ENCODE measurements around the gene MSI2.

The MSI2 gene

GRCh38 chr17:57595947-57596695 lies 339.8 kb downstream of the MSI2 start:
- intact Hi-C loops (cut with DNase I): loop anchor here (5.0 kb wide), 1 partner anchor 76 kb away; no protein-coding TSS in a partner anchor
- DNase-seq: peak in 1 of 42 donors; percentile 41

GRCh38 chr17:57597101-57597500 lies 340.8 kb downstream of the MSI2 start:
- no peak for DNase-seq
- intact Hi-C loops (cut with DNase I): loop anchor here (5.0 kb wide), 1 partner anchor 75 kb away; no protein-coding TSS in a partner anchor

DNA sequence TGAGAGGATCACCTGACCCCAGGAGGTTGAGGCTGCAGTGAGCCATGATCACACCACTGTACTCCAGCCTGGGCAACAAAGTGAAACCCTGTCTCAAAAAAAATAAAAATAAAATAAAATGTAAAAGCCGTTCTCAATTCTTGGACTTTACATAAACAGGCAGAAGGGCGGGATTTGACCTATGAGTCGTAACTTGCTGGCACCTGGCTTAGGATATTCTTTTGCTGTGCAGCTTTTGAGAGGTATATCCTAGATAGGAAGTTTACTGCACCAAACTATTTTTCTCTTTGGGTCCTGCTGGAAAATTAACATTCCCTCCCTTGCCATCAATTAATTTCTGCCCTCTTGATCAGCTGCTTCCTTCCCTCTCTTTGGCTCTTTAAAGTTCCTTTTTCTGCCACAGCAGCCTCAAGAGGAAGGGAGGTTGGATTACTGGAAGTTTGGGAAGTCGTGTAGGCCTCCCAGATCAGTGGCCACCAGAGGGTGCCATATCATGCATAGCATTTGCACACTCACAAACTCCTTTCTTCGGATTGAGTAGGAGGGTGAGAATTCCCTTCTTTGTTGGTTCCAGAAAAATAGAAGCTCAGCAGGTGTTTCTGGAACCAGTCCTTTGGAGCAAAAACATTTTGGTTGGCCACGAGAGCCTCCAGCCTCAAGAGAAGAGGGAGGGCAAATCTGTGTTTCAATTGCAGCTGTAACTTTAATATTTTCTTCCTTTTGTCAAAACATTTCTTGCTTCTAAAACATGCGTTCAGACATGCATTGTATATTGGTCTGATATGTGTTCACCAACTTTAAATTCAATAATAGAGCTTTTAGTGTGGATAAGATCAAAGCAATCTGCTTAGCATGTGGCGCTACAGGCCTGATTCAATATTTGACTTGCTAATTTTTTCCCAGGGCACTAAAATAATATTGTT lies 341.5 kb downstream of the MSI2 start:
- intact Hi-C loops (cut with DNase I): loop anchor here (5.0 kb wide), 1 partner anchor 75 kb away; no protein-coding TSS in a partner anchor
- peak; percentile 60 to 93 (median 83) for DNase-seq

DNA sequence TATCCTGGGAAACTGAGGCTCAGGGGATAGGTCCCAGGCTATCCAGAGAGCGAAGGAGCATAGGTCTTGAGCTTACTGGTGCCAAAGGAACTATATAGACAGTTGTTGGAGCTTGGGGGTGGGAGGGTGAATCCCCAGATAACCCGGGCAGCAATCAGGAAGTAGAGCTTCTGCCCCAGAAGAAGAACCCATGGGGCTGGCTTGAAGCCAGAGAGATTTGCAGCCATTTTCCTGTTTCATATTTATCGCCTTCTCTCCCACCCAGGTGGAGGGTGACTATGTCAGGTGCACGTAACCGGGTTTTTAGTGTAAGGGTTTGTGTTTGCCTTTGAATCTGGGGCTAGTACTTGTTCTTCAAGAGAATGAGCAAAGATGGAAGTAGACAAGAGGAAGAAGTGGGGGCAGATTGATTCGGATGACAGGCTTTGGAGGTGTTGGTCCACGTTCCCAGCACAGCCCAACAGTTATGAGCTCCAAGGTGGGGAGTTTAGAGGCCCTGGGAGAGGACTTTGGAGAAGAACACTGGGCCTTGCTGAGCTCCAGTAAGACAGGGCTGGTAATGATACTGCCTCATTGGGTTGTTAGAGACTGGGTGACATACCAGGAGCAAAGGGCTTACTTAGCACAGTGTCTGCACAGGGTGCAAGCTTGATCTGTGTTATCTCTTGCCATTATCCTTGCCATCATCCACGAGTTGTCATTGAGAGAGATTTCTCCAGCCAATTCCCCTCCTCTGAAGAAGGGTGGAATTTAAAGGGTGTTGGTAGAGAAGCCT lies 343.1 kb downstream of the MSI2 start:
- intact Hi-C loops (cut with DNase I): loop anchor here (5.0 kb wide), 1 partner anchor 73 kb away; no protein-coding TSS in a partner anchor
- no peak for DNase-seq

- no peak for DNase-seq
- intact Hi-C loops (cut with DNase I): no loop called here
Measured at GRCh38 chr17:57600074-57600473, 343.8 kb downstream of the MSI2 start.

DNA sequence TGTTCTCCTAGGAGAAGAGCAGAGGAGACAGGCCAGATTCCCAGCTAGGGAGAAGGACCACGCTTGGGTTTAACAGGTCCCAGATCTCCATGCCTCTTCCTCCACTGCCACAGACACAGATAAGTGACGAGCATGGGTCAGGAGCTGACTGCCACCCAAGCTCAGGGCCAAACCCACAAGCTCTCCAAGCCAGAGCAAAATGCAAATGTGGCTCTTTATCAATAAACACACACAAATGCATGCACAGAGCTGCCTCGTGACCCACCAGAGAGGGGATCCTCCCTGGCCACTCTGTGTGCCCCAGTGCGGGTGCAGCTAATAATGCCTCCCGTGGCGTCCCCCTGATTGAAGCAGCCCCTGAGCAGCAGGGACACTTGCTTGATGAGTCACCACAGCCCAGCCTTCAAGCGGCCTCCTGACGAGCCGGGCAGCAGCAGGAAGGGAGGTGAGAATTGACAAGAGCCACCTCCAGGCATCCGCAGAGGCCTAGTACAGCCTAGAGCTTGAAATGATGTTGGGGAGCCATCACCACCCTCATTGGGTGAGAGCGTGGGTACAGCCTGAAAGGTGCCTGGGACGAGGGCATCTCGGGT lies 344.9 kb downstream of the MSI2 start:
- intact Hi-C loops (cut with DNase I): no loop called here
- DNase-seq: peak in 1 of 42 donors; percentile 17

- intact Hi-C loops (cut with DNase I): no loop called here
- DNase-seq: peak in 1 of 42 donors; percentile 27
Measured at GRCh38 chr17:57602896-57603295, 346.6 kb downstream of the MSI2 start.

DNA sequence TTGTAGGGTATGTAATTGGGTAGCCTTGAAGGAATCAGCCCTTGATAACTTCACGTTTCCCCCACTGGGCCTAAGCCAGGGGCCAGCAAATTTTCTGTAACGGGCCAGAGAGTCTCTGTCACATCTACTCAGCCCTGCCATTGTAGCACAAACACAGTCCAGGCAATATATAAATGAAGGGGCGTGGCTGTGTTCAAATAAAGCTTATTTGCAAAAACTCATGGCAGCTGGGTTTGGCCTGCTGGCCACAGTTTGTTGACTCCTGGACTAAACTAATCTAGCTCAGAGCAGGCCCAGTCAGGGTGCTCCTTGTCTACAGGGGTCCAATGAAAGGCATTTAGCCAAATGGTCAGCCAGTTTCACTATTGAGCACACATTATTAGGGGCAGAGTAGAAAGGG lies 347.2 kb downstream of the MSI2 start:
- DNase-seq: peak in 1 of 42 donors; percentile 13
- intact Hi-C loops (cut with DNase I): no loop called here

- intact Hi-C loops (cut with DNase I): no loop called here
- peak in 2 of 42 donors; percentile 6 to 30 for DNase-seq
Measured at GRCh38 chr17:57603978-57604377, 347.7 kb downstream of the MSI2 start.

DNA sequence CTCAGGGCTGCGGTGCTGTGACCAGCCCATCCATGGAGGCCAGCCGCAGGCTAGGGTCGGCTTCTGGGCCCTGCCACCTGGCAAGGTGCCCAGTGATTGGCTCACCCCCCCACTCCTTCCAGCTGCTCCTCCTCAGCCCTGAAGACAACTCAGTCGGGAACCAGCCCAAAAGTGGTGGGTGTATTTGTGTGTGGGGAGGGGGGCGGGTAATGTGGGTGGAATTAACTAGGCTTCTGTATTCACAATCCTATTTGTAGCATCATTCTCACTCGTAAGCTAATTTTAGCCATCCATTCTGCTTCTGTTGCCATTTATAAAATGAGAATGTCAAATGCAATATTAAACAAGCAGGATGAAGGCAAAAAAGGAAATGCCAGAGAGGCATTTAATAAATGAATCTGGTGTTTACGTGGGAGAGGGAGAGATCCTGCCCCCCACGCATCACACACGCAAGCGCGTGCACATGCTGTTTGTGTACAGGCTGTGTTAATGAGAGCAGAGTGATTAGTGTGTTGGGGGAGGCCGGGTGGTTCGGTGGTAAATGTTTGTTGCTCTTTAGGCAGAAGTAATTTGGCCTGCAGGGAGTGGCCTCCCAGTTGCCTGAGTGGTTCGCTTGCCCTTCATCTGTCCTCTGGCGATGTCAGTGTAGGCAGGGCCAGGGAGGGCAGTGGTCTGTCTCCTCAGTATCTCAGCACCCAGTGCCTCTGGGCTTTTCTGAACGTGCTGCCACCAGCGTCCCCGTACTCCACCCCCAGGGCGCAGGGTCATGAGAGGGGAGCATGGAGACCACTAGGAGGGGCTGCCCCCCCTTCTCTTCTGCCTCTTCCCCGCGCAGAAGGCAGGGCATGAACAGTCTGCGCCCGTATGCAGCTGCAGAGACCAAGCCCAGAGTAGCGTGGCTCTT lies 348.7 kb downstream of the MSI2 start:
- peak in 37 of 42 donors; percentile 27 to 84 (median 61) for DNase-seq
- intact Hi-C loops (cut with DNase I): no loop called here

DNA sequence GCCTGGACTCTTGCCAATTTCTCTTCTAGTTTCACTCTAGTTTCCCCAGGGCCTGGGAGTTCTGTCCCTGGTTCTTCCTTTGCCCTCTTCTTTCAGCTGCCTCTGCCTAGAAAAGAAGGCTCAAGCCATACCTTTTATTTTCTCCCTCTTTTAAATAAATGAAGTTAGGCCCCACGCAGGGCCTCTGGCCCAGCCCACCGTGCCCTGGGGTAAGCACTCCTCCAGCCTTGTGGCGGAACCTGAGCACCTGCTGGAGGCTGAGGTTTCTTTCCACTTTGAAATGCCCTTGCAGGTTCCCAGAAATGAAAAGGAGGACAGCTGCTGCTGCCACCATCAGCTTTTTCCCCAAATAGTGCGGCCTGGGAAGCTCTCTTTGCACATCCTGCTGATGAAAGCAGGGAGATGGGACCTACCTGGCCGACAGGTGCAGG lies 349.4 kb downstream of the MSI2 start:
- DNase-seq: peak in 2 of 42 donors; percentile 69 to 71
- intact Hi-C loops (cut with DNase I): no loop called here

GRCh38 chr17:57606111-57606875 lies 350.0 kb downstream of the MSI2 start:
- intact Hi-C loops (cut with DNase I): no loop called here
- no peak for DNase-seq

DNA sequence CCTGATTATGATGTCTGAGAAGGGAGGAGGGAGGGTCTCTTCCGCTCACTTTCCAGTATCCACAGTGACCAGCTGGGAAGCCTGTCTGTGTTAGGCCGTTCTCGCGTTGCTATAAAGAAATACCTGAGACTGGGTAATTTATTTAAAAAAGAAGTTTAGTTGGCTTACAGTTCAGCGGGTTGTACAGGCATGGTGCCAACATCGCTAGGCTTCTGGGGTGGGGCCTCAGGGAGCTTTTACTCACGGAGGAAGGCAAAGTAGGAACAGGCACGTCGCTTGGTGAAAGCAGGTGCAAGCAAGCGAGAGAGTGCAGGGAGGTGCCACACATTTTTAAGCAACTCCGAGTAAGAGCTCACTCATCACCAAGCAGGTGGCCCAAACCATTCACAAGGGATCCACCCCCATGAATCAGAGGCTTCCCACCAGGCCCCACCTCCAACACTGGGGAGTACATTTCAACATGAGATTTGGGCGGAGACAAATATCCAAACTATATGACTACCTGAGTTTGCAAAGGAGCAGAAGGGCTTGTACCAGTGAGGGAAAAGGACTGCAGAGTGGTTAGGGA lies 351.3 kb downstream of the MSI2 start:
- intact Hi-C loops (cut with DNase I): no loop called here
- no peak for DNase-seq

GRCh38 chr17:57608369-57609124 lies 352.2 kb downstream of the MSI2 start:
- intact Hi-C loops (cut with DNase I): no loop called here
- peak in 1 of 42 donors; percentile 4 for DNase-seq

DNA sequence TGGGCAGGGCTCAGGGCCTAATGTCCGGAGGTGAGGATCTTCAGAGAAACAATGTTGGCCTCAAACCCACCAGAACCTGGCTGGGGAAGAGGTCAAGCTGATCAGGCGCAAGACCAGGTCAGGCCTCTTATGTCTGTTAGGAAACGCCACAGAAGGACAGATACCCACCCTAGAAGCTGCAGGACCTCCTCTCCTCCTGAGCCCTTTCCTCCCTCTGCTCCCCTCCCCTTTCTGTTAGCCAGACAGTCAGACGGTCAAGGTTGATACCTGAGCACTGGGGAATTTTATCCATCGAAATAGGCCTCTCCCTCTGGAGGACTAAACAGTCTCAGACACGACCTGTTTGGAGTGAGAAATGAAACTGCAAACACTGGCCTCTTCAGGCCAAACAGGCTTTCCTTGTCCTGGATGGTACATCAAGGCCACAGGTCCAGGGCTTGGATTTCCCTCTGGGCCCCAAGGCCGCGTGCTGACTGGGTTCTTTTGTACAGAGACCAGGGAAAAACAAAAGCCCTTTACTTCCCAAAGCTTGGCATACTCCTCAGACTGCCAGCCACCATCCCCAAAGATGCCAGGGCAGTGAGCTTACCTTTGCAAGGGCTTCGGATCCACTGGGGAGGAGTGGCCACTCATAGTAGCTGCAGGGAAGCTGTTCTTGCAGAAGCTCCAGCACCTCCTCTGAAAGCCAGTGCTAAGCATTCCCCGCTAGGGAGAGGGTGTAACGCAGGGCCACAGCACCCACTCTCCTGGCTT lies 353.0 kb downstream of the MSI2 start:
- intact Hi-C loops (cut with DNase I): no loop called here
- peak in 10 of 42 donors; percentile 14 to 66 (median 42) for DNase-seq
